ENCODE data around the gene HLA-B. TPM values are rescaled to one million over a fixed set of nuclear protein-coding genes. Genes with fewer than 3 reads are reported as not detected.
A peak's percentile ranks its signal among the peaks of the same experiment; 100 is the strongest.

Gene HLA-B
- polyA plus RNA-seq, 3 donors: 5,055 to 6,999 (median 6,126) TPM

DNA sequence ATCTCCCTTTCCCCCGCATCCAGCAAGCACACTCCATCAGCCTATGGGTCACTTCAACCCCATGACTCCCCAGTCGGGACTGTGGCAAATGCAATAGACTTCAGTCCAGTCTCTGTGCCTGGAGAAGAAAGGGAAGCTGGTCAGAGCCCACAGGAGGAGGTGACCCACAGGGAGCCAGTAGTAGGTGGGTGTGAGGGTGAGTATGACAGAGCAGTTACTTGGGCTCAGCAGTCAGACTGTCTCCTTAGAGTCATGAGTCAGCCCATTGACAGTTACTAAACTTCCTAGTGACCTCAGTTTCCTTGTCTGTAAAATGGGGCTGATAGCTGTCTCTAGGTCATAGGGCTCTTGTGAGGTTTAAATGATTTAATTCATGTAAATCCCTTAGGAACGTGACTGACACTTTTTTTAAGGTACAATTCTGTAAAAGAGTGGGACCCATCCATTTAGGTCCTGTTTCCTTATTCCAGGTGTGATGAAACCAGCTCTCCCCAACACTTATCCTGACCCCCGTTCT lies 51.2 kb downstream of the HLA-B start:
- H3K4me3 Mint-ChIP-seq: no peak overlapping the region
- H4K20me1 ChIP-seq (ENCODE audit: insufficient read depth, low read length): no peaks in the 10 kb centered on the region
- no peak overlapping the region for H3K9ac ChIP-seq (ENCODE audit: insufficient read depth, low read length, poor library complexity, severe bottlenecking)
- H3K9me3 Mint-ChIP-seq: peaks cover 0 to 11% (median 3%) of the 10 kb centered on the region in 7 donors
- no peak overlapping the region for H2AFZ ChIP-seq (ENCODE audit: insufficient read depth, low read depth, low read length, poor library complexity, severe bottlenecking)
- H3K4me2 ChIP-seq (replicated peaks; ENCODE audit: extremely low read depth, low read length, poor library complexity, severe bottlenecking): no peak overlapping the region
- peaks cover 9 to 10% of the 10 kb centered on the region in 2 donors for H3K4me1 ChIP-seq (ENCODE audit: control insufficient read depth in 1 of 2, insufficient read depth in 2 of 2, low read length in 2 of 2)
- H3K27me3 Mint-ChIP-seq (ENCODE audit: low read depth in 3 of 3): peaks cover 20 to 61% (median 47%) of the 10 kb centered on the region in 3 donors
- TF ChIP-seq, protein P1, sequence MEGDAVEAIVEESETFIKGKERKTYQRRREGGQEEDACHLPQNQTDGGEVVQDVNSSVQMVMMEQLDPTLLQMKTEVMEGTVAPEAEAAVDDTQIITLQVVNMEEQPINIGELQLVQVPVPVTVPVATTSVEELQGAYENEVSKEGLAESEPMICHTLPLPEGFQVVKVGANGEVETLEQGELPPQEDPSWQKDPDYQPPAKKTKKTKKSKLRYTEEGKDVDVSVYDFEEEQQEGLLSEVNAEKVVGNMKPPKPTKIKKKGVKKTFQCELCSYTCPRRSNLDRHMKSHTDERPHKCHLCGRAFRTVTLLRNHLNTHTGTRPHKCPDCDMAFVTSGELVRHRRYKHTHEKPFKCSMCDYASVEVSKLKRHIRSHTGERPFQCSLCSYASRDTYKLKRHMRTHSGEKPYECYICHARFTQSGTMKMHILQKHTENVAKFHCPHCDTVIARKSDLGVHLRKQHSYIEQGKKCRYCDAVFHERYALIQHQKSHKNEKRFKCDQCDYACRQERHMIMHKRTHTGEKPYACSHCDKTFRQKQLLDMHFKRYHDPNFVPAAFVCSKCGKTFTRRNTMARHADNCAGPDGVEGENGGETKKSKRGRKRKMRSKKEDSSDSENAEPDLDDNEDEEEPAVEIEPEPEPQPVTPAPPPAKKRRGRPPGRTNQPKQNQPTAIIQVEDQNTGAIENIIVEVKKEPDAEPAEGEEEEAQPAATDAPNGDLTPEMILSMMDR (IDR thresholded peaks at IDR 0.05): no peak
- DNase-seq: peak; percentile 7 to 57 (median 44)
- H3K4me3 ChIP-seq (replicated peaks in 1 of 3; ENCODE audit: low read depth in 2 of 3, low read length in 3 of 3): no peak overlapping the region
- peaks cover 4 to 6% of the 10 kb centered on the region in 2 donors for H3K9me3 ChIP-seq (replicated peaks in 1 of 2; ENCODE audit: control insufficient read depth in 1 of 2, insufficient read depth in 1 of 2, low read length in 2 of 2)
- H3K27ac ChIP-seq (ENCODE audit: low read depth in 1 of 2, low read length in 2 of 2): no peak overlapping the region
- no peaks in the 10 kb centered on the region for H3K36me3 ChIP-seq (replicated peaks in 1 of 2; ENCODE audit: control insufficient read depth in 1 of 2, insufficient read depth in 2 of 2, low read length in 2 of 2)
- no peaks in the 10 kb centered on the region for H3K36me3 Mint-ChIP-seq
- peaks cover 14% of the 10 kb centered on the region for H3K4me1 Mint-ChIP-seq
- intact Hi-C loops (cut with micrococcal nuclease): loop anchor here in 1 of 2 donors (5.0 kb wide), 1 partner anchor 38 kb away; no protein-coding TSS in a partner anchor
- H3K27ac Mint-ChIP-seq: peak overlapping the region in 2 of 7 donors; percentile 57 to 59
- WGBS (ENCODE audit: insufficient coverage): no CpG with 5 or more reads among the region's 4 CpGs
- H3K79me2 ChIP-seq (ENCODE audit: insufficient read depth, low read length): no peaks in the 10 kb centered on the region
- peaks cover 19 to 35% of the 10 kb centered on the region in 2 donors for H3K27me3 ChIP-seq (ENCODE audit: control insufficient read depth in 2 of 2, insufficient read depth in 2 of 2, low read length in 2 of 2)

DNA sequence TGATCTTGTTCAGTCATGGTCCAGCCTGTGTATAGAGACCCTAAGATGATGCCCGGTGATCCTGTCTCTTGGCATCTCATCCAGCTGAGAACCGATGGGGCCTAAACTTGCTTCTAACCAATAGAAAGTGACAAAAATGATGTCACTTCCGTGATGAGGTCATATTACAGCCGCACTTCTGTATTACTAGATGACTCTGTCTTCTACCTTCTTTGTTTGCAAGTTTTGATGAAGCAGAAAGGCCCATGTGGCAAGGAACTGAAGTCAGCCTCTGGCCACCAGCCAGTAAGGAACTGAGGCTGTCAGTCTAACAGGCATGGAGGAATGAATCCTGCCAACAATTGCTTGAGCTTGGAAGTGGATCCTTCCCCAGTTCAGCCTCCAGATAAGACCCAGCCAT lies 52.3 kb downstream of the HLA-B start:
- H3K27ac Mint-ChIP-seq: peak overlapping the region in 2 of 7 donors; percentile 25 to 65
- DNase-seq: peak; percentile 13 to 44 (median 37)
- intact Hi-C loops (cut with micrococcal nuclease): loop anchor here in 1 of 2 donors (5.0 kb wide), 1 partner anchor 37 kb away; no protein-coding TSS in a partner anchor
- Histone ChIP-seq H3K27ac (ENCODE audit: low read depth in 1 of 2, low read length in 2 of 2) (no peak overlapping the region), H3K4me1 (ENCODE audit: control insufficient read depth in 1 of 2, insufficient read depth in 2 of 2, low read length in 2 of 2) (peaks cover 9 to 10% of the 10 kb centered on the region in 2 donors), H3K79me2 (ENCODE audit: insufficient read depth, low read length) (no peaks in the 10 kb centered on the region), H3K36me3 (replicated peaks in 1 of 2; ENCODE audit: control insufficient read depth in 1 of 2, insufficient read depth in 2 of 2, low read length in 2 of 2) (no peaks in the 10 kb centered on the region), H3K27me3 (ENCODE audit: control insufficient read depth in 2 of 2, insufficient read depth in 2 of 2, low read length in 2 of 2) (peaks cover 12 to 29% of the 10 kb centered on the region in 2 donors), H3K4me2 (replicated peaks; ENCODE audit: extremely low read depth, low read length, poor library complexity, severe bottlenecking) (no peak overlapping the region), H3K9me3 (replicated peaks in 1 of 2; ENCODE audit: control insufficient read depth in 1 of 2, insufficient read depth in 1 of 2, low read length in 2 of 2) (peaks cover 4 to 6% of the 10 kb centered on the region in 2 donors), H2AFZ (ENCODE audit: insufficient read depth, low read depth, low read length, poor library complexity, severe bottlenecking) (no peak overlapping the region), H4K20me1 (ENCODE audit: insufficient read depth, low read length) (no peaks in the 10 kb centered on the region), H3K9ac (ENCODE audit: insufficient read depth, low read length, poor library complexity, severe bottlenecking) (no peak overlapping the region), H3K4me3 (replicated peaks in 1 of 3; ENCODE audit: low read depth in 2 of 3, low read length in 3 of 3) (no peak overlapping the region)
- no peak overlapping the region for H3K4me3 Mint-ChIP-seq
- H3K27me3 Mint-ChIP-seq (ENCODE audit: low read depth in 3 of 3): peaks cover 17 to 56% (median 43%) of the 10 kb centered on the region in 3 donors
- no peaks in the 10 kb centered on the region for H3K36me3 Mint-ChIP-seq
- WGBS (ENCODE audit: insufficient coverage): no CpG with 5 or more reads among the region's 4 CpGs
- TF ChIP-seq, protein P1 (IDR thresholded peaks at IDR 0.05): no peak
- peaks cover 14% of the 10 kb centered on the region for H3K4me1 Mint-ChIP-seq
- H3K9me3 Mint-ChIP-seq: peaks cover 0 to 11% (median 4%) of the 10 kb centered on the region in 7 donors

Small RNA genes lying within 50 kb of the gene (small RNA-seq; reads per million reads assigned to genes)
- gene HLA-S (ENCODE audit: insufficient read length, low read depth) (not detected), gene MIR6891 (ENCODE audit: insufficient read length, low read depth) (not detected), gene RF00019 (ENCODE audit: insufficient read length, low read depth) (not detected), gene RNU6-283P (ENCODE audit: insufficient read length, low read depth) (not detected)

Other genes starting within 250 kb of the HLA-B start
- gene C6orf15, start 244.6 kb downstream of the HLA-B start, polyA plus RNA-seq: not detected
- gene PSORS1C1, start 242.4 kb downstream of the HLA-B start, polyA plus RNA-seq: not detected
- gene CDSN, start 236.7 kb downstream of the HLA-B start, polyA plus RNA-seq: not detected
- gene PSORS1C2, start 218.1 kb downstream of the HLA-B start, polyA plus RNA-seq: not detected
- gene CCHCR1, start 199.4 kb downstream of the HLA-B start, polyA plus RNA-seq: 1 to 10 TPM; 2.2 to 8.4 (median 2.8) TPM
- gene TCF19, start 198.6 kb downstream of the HLA-B start, polyA plus RNA-seq: 1 to 10 TPM in 1 of 3 donors, under 1 TPM in 2; 0.75 to 1.1 (median 0.80) TPM
- gene POU5F1, start 186.5 kb downstream of the HLA-B start, polyA plus RNA-seq: under 1 TPM in 1 of 3 donors, not detected in 2; 0.20 TPM
- 1,000 to 10,000 TPM; 1,088 to 2,224 (median 1,829) TPM for gene HLA-C, start 85.1 kb downstream of the HLA-B start, polyA plus RNA-seq
- 10 to 100 TPM in 1 of 3 donors, 1 to 10 TPM in 2; 5.6 to 16.5 (median 6.9) TPM for gene MICA, start 46.4 kb upstream of the HLA-B start, polyA plus RNA-seq
- gene MICB, start 141.0 kb upstream of the HLA-B start, polyA plus RNA-seq: 10 to 100 TPM in 2 of 3 donors, 1 to 10 TPM in 1; 8.1 to 34.8 (median 11.4) TPM
- not detected for gene MCCD1, start 171.8 kb upstream of the HLA-B start, polyA plus RNA-seq
- gene DDX39B, start 184.8 kb upstream of the HLA-B start, polyA plus RNA-seq: 1,000 to 10,000 TPM in 1 of 3 donors, 10 to 100 TPM in 2; 64.1 to 1,059 (median 67.8) TPM
- gene ATP6V1G2, start 189.4 kb upstream of the HLA-B start, polyA plus RNA-seq: under 1 TPM in 1 of 3 donors, not detected in 2; 0.41 TPM
- gene NFKBIL1, start 190.4 kb upstream of the HLA-B start, polyA plus RNA-seq: 10 to 100 TPM in 1 of 3 donors, 1 to 10 TPM in 2; 7.7 to 10.3 (median 8.0) TPM
- gene LTA, start 215.1 kb upstream of the HLA-B start, polyA plus RNA-seq: under 1 TPM in 2 of 3 donors, not detected in 1; 0.26 to 0.28 TPM
- 10 to 100 TPM in 1 of 3 donors, 1 to 10 TPM in 2; 7.1 to 13.7 (median 9.6) TPM for gene TNF, start 218.4 kb upstream of the HLA-B start, polyA plus RNA-seq
- gene LTB, start 225.2 kb upstream of the HLA-B start, polyA plus RNA-seq: 10 to 100 TPM; 12.6 to 25.5 (median 21.6) TPM
- 1,000 to 10,000 TPM; 1,103 to 1,584 (median 1,202) TPM for gene LST1, start 229.1 kb upstream of the HLA-B start, polyA plus RNA-seq
- gene NCR3, start 235.8 kb upstream of the HLA-B start, polyA plus RNA-seq: 1 to 10 TPM in 1 of 3 donors, under 1 TPM in 1, not detected in 1; 0.54 to 1.2 TPM